Measurements from ENCODE around the gene SENP5.
"Not testable (repeated sequence)": the region's sequence is repeated elsewhere in the genome, so short reads cannot be mapped to it uniquely, and the experiment has no call there.

The SENP5 gene

GRCh38 chr3:196867507-196868296 lies at the start of gene SENP5:
SENP5 (plus strand) TSS chr3:196867920; CDS start chr3:196885182, 17,262 bp downstream.
- peak; percentile 50 for DNase-seq (ENCODE audit: low read depth, low spot score)

GRCh38 chr3:196821806-196822355 lies 45.8 kb upstream of the SENP5 start:
- no peak for DNase-seq (ENCODE audit: low read depth, low spot score)
- no peak overlapping the region for H3K27ac ChIP-seq

More at GRCh38 chr3:196867507-196868296, at the start of gene SENP5:
- peak within 1 kb of the TSS; percentile 81 for H3K27ac ChIP-seq

- DNase-seq (ENCODE audit: low read depth, low spot score); H3K27ac ChIP-seq: not testable (repeated sequence)
Observed at GRCh38 chr3:196829651-196830050, 38.1 kb upstream of the SENP5 start.

- no peak for DNase-seq (ENCODE audit: low read depth, low spot score)
- H3K27ac ChIP-seq: no peak overlapping the region
Observed at GRCh38 chr3:196835086-196835485, 32.6 kb upstream of the SENP5 start.

GRCh38 chr3:196836626-196837025 lies 31.1 kb upstream of the SENP5 start:
- not testable (repeated sequence) for DNase-seq (ENCODE audit: low read depth, low spot score)

GRCh38 chr3:196837819-196838420 lies 29.8 kb upstream of the SENP5 start:
- DNase-seq (ENCODE audit: low read depth, low spot score): no peak
- H3K27ac ChIP-seq: no peak overlapping the region

More at GRCh38 chr3:196836626-196837025, 31.1 kb upstream of the SENP5 start:
- H3K27ac ChIP-seq: not testable (repeated sequence)

GRCh38 chr3:196839351-196839750 lies 28.4 kb upstream of the SENP5 start:
- not testable (repeated sequence) for DNase-seq (ENCODE audit: low read depth, low spot score); H3K27ac ChIP-seq

- H3K27ac ChIP-seq: no peak overlapping the region
- DNase-seq (ENCODE audit: low read depth, low spot score): no peak
Observed at GRCh38 chr3:196842567-196843434, 24.9 kb upstream of the SENP5 start.

- DNase-seq (ENCODE audit: low read depth, low spot score): no peak
- H3K27ac ChIP-seq: no peak overlapping the region
Observed at GRCh38 chr3:196843435-196844110, 24.1 kb upstream of the SENP5 start.

- H3K27ac ChIP-seq; DNase-seq (ENCODE audit: low read depth, low spot score): not testable (repeated sequence)
Observed at GRCh38 chr3:196844235-196845219, 23.2 kb upstream of the SENP5 start.

GRCh38 chr3:196848375-196848774 lies 19.3 kb upstream of the SENP5 start:
- not testable (repeated sequence) for H3K27ac ChIP-seq; DNase-seq (ENCODE audit: low read depth, low spot score)

- DNase-seq (ENCODE audit: low read depth, low spot score): no peak
- H3K27ac ChIP-seq: no peak overlapping the region
Observed at GRCh38 chr3:196849180-196849741, 18.5 kb upstream of the SENP5 start.

GRCh38 chr3:196863000-196863399 lies 4.7 kb upstream of the SENP5 start:
- not testable (repeated sequence) for H3K27ac ChIP-seq; DNase-seq (ENCODE audit: low read depth, low spot score)

- peak overlapping the region; percentile 81 for H3K27ac ChIP-seq
- no peak for DNase-seq (ENCODE audit: low read depth, low spot score)
Observed at GRCh38 chr3:196867155-196867506, 589 bp upstream of the SENP5 start.

- peak overlapping the region; percentile 81 for H3K27ac ChIP-seq
- DNase-seq (ENCODE audit: low read depth, low spot score): no peak
Observed at GRCh38 chr3:196868297-196868661, 559 bp downstream of the SENP5 start.

GRCh38 chr3:196872316-196872715 lies 4.6 kb downstream of the SENP5 start:
- DNase-seq (ENCODE audit: low read depth, low spot score): no peak
- no peak overlapping the region for H3K27ac ChIP-seq

GRCh38 chr3:196874511-196875094 lies 6.9 kb downstream of the SENP5 start:
- H3K27ac ChIP-seq; DNase-seq (ENCODE audit: low read depth, low spot score): not testable (repeated sequence)

- H3K27ac ChIP-seq: no peak overlapping the region
- no peak for DNase-seq (ENCODE audit: low read depth, low spot score)
Observed at GRCh38 chr3:196875258-196875657, 7.5 kb downstream of the SENP5 start.
